ENCODE results near the gene CYBA. TPM values are rescaled to one million over a fixed set of nuclear protein-coding genes. Genes with fewer than 3 reads are reported as not detected.

The CYBA gene
- polyA plus RNA-seq, 1 donor (not counting 4 experiments of a cell fraction or from before 2014, with no cell fraction given), result 4.4 TPM

DNA sequence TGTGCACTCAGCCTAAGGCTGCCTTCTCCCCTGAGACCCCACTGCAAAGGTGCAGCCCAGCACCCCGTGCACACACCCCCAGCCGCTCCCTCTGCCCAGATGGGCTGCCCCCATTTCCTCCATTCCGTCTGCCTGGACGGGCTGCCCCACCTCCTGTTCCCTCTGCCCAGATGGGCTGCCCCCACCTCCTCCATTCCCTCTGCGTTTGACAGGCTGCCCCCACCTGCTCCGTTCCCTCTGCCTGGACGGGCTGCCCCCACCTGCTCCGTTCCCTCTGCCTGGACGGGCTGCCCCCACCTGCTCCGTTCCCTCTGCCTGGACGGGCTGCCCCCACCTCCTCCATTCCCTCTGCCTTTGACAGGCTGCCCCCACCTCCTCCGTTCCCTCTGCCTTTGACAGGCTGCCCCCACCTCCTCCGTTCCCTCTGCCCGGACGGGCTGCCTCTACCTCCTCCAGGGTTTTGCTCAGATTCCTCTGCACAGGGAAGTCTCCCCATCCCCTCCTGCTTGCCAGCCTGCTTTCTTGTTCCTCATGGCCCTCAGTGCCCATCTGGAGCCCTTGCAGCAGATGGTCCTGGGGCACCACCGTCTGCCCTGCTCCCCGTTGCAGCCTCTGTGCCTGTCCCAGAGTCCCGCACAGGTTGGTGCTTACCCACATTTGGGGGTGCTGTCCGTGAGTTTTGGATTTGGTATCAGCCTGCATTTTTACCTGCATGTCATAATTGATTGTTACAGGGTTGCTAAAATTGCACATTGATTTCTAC, 35.9 kb downstream of the CYBA start:
- Histone ChIP-seq H3K27ac (ENCODE audit: control insufficient read depth, insufficient read depth, low read length) (no peak overlapping the region), H3K4me2 (ENCODE audit: control insufficient read depth, extremely low read depth, insufficient read depth, low read depth, low read length) (no peak overlapping the region), H4K20me1 (ENCODE audit: control insufficient read depth, extremely low read depth, insufficient read depth, low read length) (peaks cover 11% of the 10 kb centered on the region), H3K79me2 (ENCODE audit: control insufficient read depth, insufficient read depth, low read length) (peaks cover 3% of the 10 kb centered on the region), H2AFZ (ENCODE audit: control insufficient read depth, low read length) (no peak overlapping the region), H3K36me3 (ENCODE audit: control insufficient read depth in 2 of 2, extremely low read depth in 1 of 2, insufficient read depth in 2 of 2, low read length in 2 of 2) (peaks cover 17 to 24% of the 10 kb centered on the region in 2 experiments), H3K9ac (ENCODE audit: control insufficient read depth, extremely low read depth, insufficient read depth, low read length) (no peak overlapping the region), H3K27me3 (ENCODE audit: control insufficient read depth, extremely low read depth, insufficient read depth, low read length) (no peaks in the 10 kb centered on the region), H3K4me1 (ENCODE audit: control insufficient read depth, extremely low read depth, insufficient read depth, low read length) (no peaks in the 10 kb centered on the region), H3K9me1 (ENCODE audit: control insufficient read depth, extremely low read depth, insufficient read depth, low read length) (no peaks in the 10 kb centered on the region), H3K4me3 (ENCODE audit: control insufficient read depth in 2 of 3, extremely low read depth in 1 of 3, insufficient read depth in 2 of 3, low read depth in 1 of 3, low read length in 3 of 3) (no peak overlapping the region), H3K9me3 (ENCODE audit: control insufficient read depth, low read depth, low read length) (no peaks in the 10 kb centered on the region)
- TF ChIP-seq, protein P1, sequence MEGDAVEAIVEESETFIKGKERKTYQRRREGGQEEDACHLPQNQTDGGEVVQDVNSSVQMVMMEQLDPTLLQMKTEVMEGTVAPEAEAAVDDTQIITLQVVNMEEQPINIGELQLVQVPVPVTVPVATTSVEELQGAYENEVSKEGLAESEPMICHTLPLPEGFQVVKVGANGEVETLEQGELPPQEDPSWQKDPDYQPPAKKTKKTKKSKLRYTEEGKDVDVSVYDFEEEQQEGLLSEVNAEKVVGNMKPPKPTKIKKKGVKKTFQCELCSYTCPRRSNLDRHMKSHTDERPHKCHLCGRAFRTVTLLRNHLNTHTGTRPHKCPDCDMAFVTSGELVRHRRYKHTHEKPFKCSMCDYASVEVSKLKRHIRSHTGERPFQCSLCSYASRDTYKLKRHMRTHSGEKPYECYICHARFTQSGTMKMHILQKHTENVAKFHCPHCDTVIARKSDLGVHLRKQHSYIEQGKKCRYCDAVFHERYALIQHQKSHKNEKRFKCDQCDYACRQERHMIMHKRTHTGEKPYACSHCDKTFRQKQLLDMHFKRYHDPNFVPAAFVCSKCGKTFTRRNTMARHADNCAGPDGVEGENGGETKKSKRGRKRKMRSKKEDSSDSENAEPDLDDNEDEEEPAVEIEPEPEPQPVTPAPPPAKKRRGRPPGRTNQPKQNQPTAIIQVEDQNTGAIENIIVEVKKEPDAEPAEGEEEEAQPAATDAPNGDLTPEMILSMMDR (optimal IDR thresholded peaks at IDR 0.05 in 1 of 3, IDR thresholded peaks at IDR 0.05 in 1 of 3, conservative IDR thresholded peaks at IDR 0.05 in 1 of 3; ENCODE audit: extremely low read depth in 1 of 3, insufficient read depth in 2 of 3, low read length in 3 of 3), result no peak
- no peak for TF ChIP-seq EZH2 (IDR thresholded peaks at IDR 0.05; ENCODE audit: low read length)
- FAIRE-seq (no peak), DNase-seq (ENCODE audit: low read depth, low spot score) (no peak)
- dilution Hi-C loops (cut with MboI; ENCODE audit: extremely low pct_ligation_motif_present, low sequenced_read_pairs), result no loop called here

DNA sequence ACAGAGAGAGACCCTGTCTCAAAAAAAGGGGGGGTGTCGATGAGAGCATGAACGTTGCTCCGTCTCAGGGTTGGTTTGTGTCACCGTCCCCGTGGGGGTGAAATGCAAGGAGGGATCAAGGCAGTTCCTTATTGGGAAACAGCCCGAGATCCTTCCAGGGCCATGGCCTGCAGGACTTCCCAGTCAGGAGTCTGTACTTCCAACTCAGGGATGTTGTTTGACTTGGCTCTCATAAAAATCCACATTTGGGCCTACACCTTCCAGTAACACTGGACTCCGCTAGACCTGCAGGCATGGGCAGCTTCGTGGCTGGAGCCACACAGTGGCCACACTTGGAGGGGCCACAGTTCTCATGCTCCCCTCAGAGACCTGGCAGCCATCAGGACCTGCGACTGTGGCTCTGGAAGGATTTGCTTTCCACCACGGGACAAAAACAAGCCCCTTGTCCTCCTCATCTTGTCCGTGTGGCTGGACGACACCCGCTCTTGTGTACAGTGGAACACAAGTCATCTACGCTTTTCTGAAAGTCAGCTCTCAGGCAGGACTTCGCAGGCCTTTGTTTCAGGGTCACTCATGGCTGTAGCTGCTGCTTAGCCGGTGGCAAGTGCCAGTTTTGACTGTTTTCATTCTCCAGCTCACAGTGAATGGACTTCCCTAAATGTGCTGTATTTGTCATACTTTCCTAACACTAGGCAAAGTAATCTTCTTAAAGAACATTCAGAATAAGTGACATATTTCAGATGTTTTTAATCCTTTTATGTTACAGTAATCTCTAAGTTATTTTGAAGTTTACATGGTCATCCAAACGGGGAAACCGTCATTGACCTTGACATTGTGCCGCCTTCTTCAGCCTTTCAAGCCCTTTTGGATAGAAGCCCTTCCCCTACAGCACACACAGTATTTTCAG, 36.7 kb downstream of the CYBA start:
- no peaks in the 10 kb centered on the region for H3K4me1 ChIP-seq (ENCODE audit: control insufficient read depth, extremely low read depth, insufficient read depth, low read length)
- peaks cover 7% of the 10 kb centered on the region for H4K20me1 ChIP-seq (ENCODE audit: control insufficient read depth, extremely low read depth, insufficient read depth, low read length)
- no peak overlapping the region for H3K27ac ChIP-seq (ENCODE audit: control insufficient read depth, insufficient read depth, low read length)
- no peak overlapping the region for H3K9ac ChIP-seq (ENCODE audit: control insufficient read depth, extremely low read depth, insufficient read depth, low read length)
- FAIRE-seq (no peak), DNase-seq (ENCODE audit: low read depth, low spot score) (no peak)
- no peaks in the 10 kb centered on the region for H3K79me2 ChIP-seq (ENCODE audit: control insufficient read depth, insufficient read depth, low read length)
- H2AFZ ChIP-seq (ENCODE audit: control insufficient read depth, low read length), result no peak overlapping the region
- no peak overlapping the region for H3K4me2 ChIP-seq (ENCODE audit: control insufficient read depth, extremely low read depth, insufficient read depth, low read depth, low read length)
- no peaks in the 10 kb centered on the region for H3K9me1 ChIP-seq (ENCODE audit: control insufficient read depth, extremely low read depth, insufficient read depth, low read length)
- dilution Hi-C loops (cut with MboI; ENCODE audit: extremely low pct_ligation_motif_present, low sequenced_read_pairs), result no loop called here
- no peaks in the 10 kb centered on the region for H3K9me3 ChIP-seq (ENCODE audit: control insufficient read depth, low read depth, low read length)
- no peak overlapping the region for H3K4me3 ChIP-seq (ENCODE audit: control insufficient read depth in 2 of 3, extremely low read depth in 1 of 3, insufficient read depth in 2 of 3, low read depth in 1 of 3, low read length in 3 of 3)
- TF ChIP-seq EZH2 (IDR thresholded peaks at IDR 0.05; ENCODE audit: low read length), result no peak
- TF ChIP-seq, protein P1 (optimal IDR thresholded peaks at IDR 0.05 in 1 of 3, IDR thresholded peaks at IDR 0.05 in 1 of 3, conservative IDR thresholded peaks at IDR 0.05 in 1 of 3; ENCODE audit: extremely low read depth in 1 of 3, insufficient read depth in 2 of 3, low read length in 3 of 3), result no peak
- H3K27me3 ChIP-seq (ENCODE audit: control insufficient read depth, extremely low read depth, insufficient read depth, low read length), result no peaks in the 10 kb centered on the region
- H3K36me3 ChIP-seq (ENCODE audit: control insufficient read depth in 2 of 2, extremely low read depth in 1 of 2, insufficient read depth in 2 of 2, low read length in 2 of 2), result peaks cover 17 to 21% of the 10 kb centered on the region in 2 experiments
